Fibroblast of skin of right quadriceps (primary cell): ENCODE data around the gene NOS3.

Experiments used
- DNase-seq: peaks from one replicate; pipeline ENCODE4 v3.0.0-alpha.2; 2013

Gene NOS3

GRCh38 chr7:150990416-150991186, at the start of gene NOS3:
NOS3 (plus strand) TSS chr7:150991017; CDS start chr7:150993804, 2,787 bp downstream.
- no peak for DNase-seq

- no peak for DNase-seq
These were observed 49.3 kb upstream of the NOS3 start for GRCh38 chr7:150941351-150942000.

- DNase-seq: no peak
These were observed 48.7 kb upstream of the NOS3 start for GRCh38 chr7:150942001-150942590.

GRCh38 chr7:150942591-150943452, 48.0 kb upstream of the NOS3 start:
- no peak for DNase-seq

DNA sequence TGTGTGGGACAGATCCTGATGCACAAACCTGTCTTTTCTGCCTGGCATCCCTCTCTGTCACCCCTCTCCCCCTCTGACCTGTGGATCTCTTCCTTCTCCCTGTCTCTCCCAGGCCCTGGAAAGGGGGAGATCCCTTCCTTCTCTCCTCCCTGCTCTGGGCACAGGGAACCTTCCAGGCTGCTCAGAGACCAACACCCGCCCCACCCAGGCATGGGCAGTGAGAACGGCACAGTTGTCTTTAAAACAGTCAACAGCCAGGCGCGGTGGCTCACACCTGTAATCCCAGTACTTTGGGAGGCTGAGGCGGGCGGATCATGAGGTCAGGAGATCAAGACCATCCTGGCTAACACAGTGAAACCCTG, 47.4 kb upstream of the NOS3 start:
- DNase-seq: no peak

GRCh38 chr7:150944066-150945042, 46.5 kb upstream of the NOS3 start:
- DNase-seq: no peak

GRCh38 chr7:150945171-150945852, 45.5 kb upstream of the NOS3 start:
- no peak for DNase-seq

DNA sequence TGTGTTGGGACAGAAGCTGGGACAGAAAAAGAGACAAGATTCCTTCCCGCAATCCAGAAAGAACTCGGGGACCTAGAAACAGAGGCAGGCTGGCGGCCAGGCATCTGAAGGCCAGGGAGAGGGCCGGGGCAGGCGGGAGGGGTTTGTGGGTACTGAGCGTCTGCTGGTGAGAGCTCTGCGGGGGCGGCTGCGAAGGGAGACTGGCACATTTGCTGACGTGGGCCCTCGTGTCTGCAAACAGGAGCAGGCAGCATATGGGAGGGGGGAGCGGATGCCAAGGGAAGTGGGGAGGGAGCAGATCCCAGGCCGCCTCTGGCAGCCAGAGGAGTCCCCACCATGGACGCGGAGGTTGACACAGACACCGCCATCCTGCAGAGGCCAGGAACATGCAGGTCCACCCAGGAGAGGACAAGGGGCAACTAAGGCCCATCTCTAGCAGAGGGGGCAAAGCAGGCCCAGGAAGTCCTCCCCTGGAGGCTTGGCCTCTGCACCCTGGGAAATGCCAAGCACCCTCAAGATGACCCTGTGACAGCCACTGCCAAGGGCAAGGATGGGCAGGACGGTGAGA, 44.9 kb upstream of the NOS3 start:
- DNase-seq: no peak

GRCh38 chr7:150946421-150947240, 44.2 kb upstream of the NOS3 start:
- DNase-seq: no peak

DNA sequence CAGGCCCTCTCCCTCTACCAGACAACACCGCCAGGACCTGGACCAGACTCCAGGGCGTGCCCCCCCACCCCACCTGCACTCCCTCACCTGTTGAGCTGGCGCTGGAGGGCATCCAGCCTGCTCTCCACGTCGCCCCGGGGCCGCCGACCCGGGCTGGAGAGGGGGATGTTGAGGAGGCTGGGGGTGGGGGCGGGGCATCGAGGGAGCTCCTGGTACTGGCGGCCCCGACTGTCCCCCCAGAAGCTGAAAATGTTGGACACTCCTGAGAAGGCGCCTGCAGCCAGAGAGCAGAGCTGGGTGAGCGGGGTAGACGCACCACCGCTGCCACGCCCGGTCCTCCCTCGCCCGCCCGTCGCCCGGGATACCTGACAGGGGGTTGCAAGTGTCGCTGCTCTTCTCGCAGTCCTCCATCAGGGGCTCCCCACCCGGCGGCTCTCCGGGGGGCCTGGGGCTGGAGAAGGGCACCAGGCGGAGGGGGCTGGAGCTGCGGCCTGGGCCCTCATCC, 43.5 kb upstream of the NOS3 start:
- no peak for DNase-seq

DNA sequence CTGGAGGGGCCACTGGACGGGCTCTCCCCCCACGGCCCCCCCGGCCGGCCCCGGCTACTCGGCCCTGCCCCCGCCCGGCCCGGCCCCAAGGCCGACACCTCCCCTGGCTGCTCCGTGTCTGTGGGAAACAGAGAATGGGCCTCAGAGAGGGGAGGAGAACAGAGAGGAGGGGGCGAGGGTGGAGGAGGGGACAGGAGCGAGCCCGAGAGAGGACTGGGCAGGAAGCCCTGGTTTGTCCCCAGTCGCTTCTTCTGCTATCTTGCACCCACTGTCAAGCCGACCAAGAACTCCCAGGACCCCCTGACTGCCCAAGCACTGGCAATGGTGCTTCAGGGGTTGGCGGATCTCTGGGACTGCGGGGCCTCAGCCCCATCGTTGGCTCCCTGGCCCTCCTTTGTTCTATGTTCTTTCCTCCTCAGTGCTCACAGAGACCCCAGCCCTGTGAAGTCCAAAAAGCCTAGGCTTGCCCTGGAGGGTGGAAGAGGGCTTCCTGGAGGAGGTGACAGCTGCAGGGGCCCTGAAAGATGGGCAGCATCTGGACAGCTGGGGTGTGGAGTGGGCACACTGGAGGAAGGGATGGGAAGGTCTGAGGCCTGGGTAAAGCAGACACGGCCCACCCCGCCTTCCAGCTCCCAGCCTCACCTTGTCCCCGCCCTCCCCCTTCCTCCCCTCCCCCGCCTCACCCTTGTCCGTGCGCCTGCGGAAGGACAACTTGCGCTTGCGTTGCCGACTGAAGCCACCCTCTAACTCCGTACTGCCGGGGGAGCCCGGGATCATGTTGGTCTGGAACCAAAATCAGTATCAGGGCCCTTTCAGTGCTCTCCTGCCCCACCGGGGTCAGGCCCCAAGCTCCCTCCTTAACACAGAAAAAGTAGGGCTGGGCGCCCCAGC, 42.8 kb upstream of the NOS3 start:
- no peak for DNase-seq

DNA sequence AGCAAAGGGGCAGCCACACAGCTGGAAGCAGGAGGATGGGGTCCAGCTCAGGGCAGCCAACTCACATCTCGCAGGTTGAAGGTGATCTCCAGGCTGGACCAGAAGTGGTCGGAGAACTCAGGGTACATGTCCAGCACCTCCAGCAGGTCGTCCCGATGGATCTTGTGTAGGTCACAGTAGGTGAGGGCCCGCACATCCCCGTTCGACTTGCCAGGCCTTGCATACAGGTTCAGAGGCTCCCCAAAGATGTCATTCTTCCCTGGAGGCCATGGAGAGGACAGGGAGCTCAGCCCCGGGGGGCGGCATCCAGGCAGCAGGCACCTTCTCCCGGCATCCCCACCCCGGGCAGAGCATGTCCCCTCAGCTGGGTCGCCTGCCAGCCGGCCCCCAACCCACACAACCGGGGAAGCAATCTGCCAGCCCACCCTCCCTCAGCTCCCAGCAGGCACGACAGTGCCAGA, 42.0 kb upstream of the NOS3 start:
- no peak for DNase-seq

DNA sequence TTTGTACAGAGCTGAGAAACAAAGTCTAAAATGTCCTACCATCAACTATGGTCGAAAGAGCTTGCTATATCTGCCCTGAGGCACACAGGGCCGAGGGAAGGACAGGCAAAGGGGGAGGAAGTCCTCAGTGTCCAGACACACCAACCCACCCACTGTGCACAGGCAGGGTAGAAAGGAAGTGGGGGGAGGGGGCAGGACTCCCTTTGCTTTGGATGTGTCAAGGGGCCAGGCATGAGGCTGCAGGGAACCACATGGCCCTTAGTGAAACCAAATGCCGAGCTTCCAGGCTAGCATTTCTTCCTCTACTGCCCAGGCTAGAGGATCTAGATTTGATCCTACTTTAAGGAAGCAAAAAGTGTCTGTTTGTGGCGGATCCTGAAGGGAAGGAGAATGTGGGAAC, 41.3 kb upstream of the NOS3 start:
- no peak for DNase-seq

- DNase-seq: no peak
These were observed 40.8 kb upstream of the NOS3 start for GRCh38 chr7:150949971-150950491.

GRCh38 chr7:150950496-150951180, 40.2 kb upstream of the NOS3 start:
- DNase-seq: no peak

- DNase-seq: no peak
These were observed 39.7 kb upstream of the NOS3 start for GRCh38 chr7:150951181-150951520.

DNA sequence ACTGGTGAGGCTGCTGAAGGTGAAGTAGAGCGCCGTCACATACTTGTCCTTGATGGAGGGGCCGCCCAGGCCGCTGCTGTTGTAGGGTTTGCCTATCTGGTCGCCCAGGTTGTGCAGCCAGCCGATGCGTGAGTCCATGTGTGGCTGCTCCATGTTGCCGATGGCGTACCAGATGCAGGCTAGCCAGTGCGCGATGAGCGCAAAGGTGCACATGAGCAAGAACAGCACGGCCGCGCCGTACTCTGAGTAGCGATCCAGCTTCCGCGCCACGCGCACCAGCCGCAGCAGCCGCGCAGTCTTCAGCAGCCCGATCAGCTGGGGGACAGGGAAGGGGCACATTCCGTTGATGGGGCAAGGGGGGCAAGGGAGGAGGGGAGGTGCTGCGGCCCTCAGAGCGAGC, 39.3 kb upstream of the NOS3 start:
- DNase-seq: no peak
